A673 (cell line): ENCODE data around the gene MFF. TPM values are rescaled to one million over a fixed set of nuclear protein-coding genes. Genes with fewer than 3 reads are reported as not detected.
A peak's percentile ranks its signal among the peaks of the same experiment; 100 is the strongest.

Experiments
- BruUV-seq: library from RNA; stranded (reverse); fragments of 400-500 nt; replicated peaks from 2 replicates; lab custom pipeline; 2021; lab: Mats Ljungman, UMichigan
- CTCF ChIA-PET: fragments of 300-600 bp; sonication (Branson Sonifier 250); formaldehyde crosslinking; loops from one replicate; lab custom pipeline; 2022; ENCODE audit warnings: antibody characterized with exemption; lab: Charles Lee
- POLR2A ChIA-PET: fragments of 300-600 bp; sonication (Branson Sonifier 250); formaldehyde crosslinking; loops from one replicate; lab custom pipeline; 2022; ENCODE audit warnings: antibody characterized with exemption; ENCODE audit not compliant: low non-redundant PET; lab: Charles Lee
- DNase-seq: peaks from one replicate; pipeline ENCODE4 v3.0.0-alpha.2; 2015; ENCODE audit warnings: low spot score
- H3K27ac ChIP-seq: fragments of 200-600 bp; sonication (generic); 2 replicates; pipeline ENCODE4 v1.5.1; 2016; ENCODE audit warnings: mixed run types, low read depth, mild to moderate bottlenecking, mixed read lengths, antibody characterized with exemption, low read length; ENCODE audit not compliant: poor library complexity, severe bottlenecking
- H3K27me3 ChIP-seq: fragments of 200-600 bp; sonication (generic); replicated peaks from 2 replicates; pipeline ENCODE4 v1.6.1; 2017; ENCODE audit warnings: mixed run types, low read depth, mild to moderate bottlenecking, mixed read lengths, antibody characterized with exemption, low read length; ENCODE audit not compliant: insufficient read depth, poor library complexity
- H3K36me3 ChIP-seq: fragments of 200-600 bp; sonication (generic); 2 replicates; pipeline ENCODE4 v1.6.1; 2016; ENCODE audit warnings: mixed run types, mild to moderate bottlenecking, mixed read lengths, antibody characterized with exemption, low read length; ENCODE audit not compliant: insufficient read depth, poor library complexity, severe bottlenecking
- H3K4me1 ChIP-seq: fragments of 200-600 bp; sonication (generic); 2 replicates; pipeline ENCODE4 v1.6.1; 2017; ENCODE audit warnings: mixed run types, mild to moderate bottlenecking, mixed read lengths, antibody characterized with exemption, low read length; ENCODE audit not compliant: insufficient read depth, poor library complexity, severe bottlenecking
- H3K4me3 ChIP-seq: fragments of 200-600 bp; sonication (generic); 2 replicates; pipeline ENCODE4 v1.5.1; 2016; ENCODE audit warnings: low read depth, mixed run types, mild to moderate bottlenecking, mixed read lengths, low read length; ENCODE audit not compliant: poor library complexity, severe bottlenecking
- H3K9me3 ChIP-seq: fragments of 200-600 bp; sonication (generic); 2 replicates; pipeline ENCODE4 v1.6.1; 2016; ENCODE audit warnings: mixed run types, low read depth, mild to moderate bottlenecking, mixed read lengths, antibody characterized with exemption, low read length; ENCODE audit not compliant: poor library complexity, severe bottlenecking
- EZH2 ChIP-seq: fragments of 200-600 bp; sonication (generic); IDR thresholded peaks from 2 replicates; pipeline ENCODE4 v1.6.1; 2017; ENCODE audit warnings: borderline replicate concordance, low read depth, mild to moderate bottlenecking, mixed read lengths, antibody characterized with exemption, low read length; ENCODE audit not compliant: poor library complexity, severe bottlenecking
- intact Hi-C: fragments of 100-400 bp; cut with micrococcal nuclease; formaldehyde crosslinking; loops from one replicate; pipeline ENCODE4 v1.10.0; 2022; ENCODE audit not compliant: unreplicated experiment
- total RNA-seq: library from RNA; stranded (reverse); gene quantifications from 2 replicates; pipeline ENCODE4 v1.2.3, GENCODE V29; 2021
- TF ChIP-seq, protein P1 (sequence below): fragments of 300-800, 200-600 bp; sonication (generic); conservative IDR thresholded peaks from 2 replicates; pipeline ENCODE4 v1.5.1; 2017; ENCODE audit warnings: low read depth, mild to moderate bottlenecking, antibody characterized with exemption, low read length, moderate library complexity, mixed read lengths

The MFF gene
- total RNA-seq, 1 experiment from 2014 or later = 113 TPM

GRCh38 chr2:227324642-227324994 lies 433 bp upstream of the MFF start:
- Histone ChIP-seq H3K27me3 (no peaks in the 10 kb centered on the region), H3K9me3 (peaks cover 5% of the 10 kb centered on the region), H3K27ac (peak overlapping the region; percentile 96), H3K4me3 (peak overlapping the region; percentile 87), H3K36me3 (peaks cover under 1% of the 10 kb centered on the region), H3K4me1 (peaks cover 33% of the 10 kb centered on the region)
- TSS peak; percentile 88 for BruUV-seq
- no peak for DNase-seq
- TF ChIP-seq, protein P1, sequence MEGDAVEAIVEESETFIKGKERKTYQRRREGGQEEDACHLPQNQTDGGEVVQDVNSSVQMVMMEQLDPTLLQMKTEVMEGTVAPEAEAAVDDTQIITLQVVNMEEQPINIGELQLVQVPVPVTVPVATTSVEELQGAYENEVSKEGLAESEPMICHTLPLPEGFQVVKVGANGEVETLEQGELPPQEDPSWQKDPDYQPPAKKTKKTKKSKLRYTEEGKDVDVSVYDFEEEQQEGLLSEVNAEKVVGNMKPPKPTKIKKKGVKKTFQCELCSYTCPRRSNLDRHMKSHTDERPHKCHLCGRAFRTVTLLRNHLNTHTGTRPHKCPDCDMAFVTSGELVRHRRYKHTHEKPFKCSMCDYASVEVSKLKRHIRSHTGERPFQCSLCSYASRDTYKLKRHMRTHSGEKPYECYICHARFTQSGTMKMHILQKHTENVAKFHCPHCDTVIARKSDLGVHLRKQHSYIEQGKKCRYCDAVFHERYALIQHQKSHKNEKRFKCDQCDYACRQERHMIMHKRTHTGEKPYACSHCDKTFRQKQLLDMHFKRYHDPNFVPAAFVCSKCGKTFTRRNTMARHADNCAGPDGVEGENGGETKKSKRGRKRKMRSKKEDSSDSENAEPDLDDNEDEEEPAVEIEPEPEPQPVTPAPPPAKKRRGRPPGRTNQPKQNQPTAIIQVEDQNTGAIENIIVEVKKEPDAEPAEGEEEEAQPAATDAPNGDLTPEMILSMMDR = no peak
- no peak for TF ChIP-seq EZH2
- CTCF ChIA-PET = no interaction called here
- POLR2A ChIA-PET = interaction anchor here (0.7 kb wide), 1 partner anchor 769 kb away, joined by 3 read pairs; no protein-coding TSS in a partner anchor
- intact Hi-C loops = no loop called here

DNA sequence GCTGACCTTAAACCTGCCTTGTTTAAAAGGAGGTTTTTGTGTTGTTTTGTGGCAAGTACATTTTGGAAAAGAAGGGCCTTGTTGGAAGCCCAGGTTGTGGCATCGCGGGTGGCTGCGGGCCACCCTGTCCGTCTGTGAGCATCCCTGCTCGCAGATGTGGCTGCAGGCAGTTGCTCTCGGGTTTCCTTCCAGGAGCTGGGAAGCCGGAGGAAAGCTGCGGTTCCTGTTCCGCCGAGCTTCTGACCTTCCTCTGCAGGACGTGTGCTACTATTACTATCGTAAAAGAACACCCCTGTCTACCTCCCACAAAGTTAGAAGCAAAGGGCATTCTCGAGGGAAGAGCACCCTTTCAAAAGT lies 766 bp downstream of the MFF start:
- H3K4me3 ChIP-seq = peak overlapping the region; percentile 87
- H3K4me1 ChIP-seq = peaks cover 33% of the 10 kb centered on the region
- no peak for TF ChIP-seq EZH2
- TF ChIP-seq, protein P1 = no peak
- ChIA-PET CTCF (no interaction called here), POLR2A (no interaction called here)
- no peaks in the 10 kb centered on the region for H3K27me3 ChIP-seq
- BruUV-seq = no TSS peak
- intact Hi-C loops = no loop called here
- peak; percentile 28 for DNase-seq
- peaks cover 5% of the 10 kb centered on the region for H3K9me3 ChIP-seq
- peaks cover 12% of the 10 kb centered on the region for H3K36me3 ChIP-seq
- peak overlapping the region; percentile 96 for H3K27ac ChIP-seq

DNA sequence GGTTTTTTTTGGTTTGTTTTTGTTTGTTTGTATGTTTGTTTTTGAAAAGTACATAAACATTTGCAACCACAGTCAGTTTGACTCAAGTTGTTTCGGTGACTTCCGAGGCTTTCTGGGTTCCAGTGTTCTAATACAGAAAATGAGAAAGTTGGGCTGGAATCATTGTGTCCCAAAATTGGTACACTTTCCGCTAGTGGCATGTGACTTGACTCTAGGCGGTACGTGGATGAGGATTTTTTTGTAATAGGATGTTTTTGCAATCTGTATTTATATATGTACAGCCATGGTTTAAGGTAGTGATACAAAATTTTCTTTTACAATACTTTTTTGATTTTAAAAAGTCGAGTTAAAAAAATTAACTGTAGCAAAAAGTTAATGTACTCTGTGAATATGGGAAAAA lies 1.7 kb downstream of the MFF start:
- intact Hi-C loops = no loop called here
- Histone ChIP-seq H3K36me3 (peaks cover 22% of the 10 kb centered on the region), H3K27me3 (no peaks in the 10 kb centered on the region), H3K4me1 (peaks cover 33% of the 10 kb centered on the region), H3K27ac (peak overlapping the region; percentile 96), H3K4me3 (peak overlapping the region; percentile 87), H3K9me3 (peaks cover 5% of the 10 kb centered on the region)
- CTCF ChIA-PET = no interaction called here
- DNase-seq = no peak
- POLR2A ChIA-PET = no interaction called here
- TF ChIP-seq EZH2 = no peak
- TF ChIP-seq, protein P1 = no peak
- no TSS peak for BruUV-seq
